Cardiac muscle cell (in vitro differentiated cells and primary cell): ENCODE results near the gene CRISPLD2. TPM values are rescaled to one million over a fixed set of nuclear protein-coding genes. Genes with fewer than 3 reads are reported as not detected.

Experiments
- DNase-seq, 2 donors: peaks; one replicate each; pipeline versions ENCODE4 v3.0.0 to v3.0.0-alpha.2; 2010 to 2017; ENCODE audit warnings: low read depth in 1 of 2, low spot score in 1 of 2
- H3K27ac ChIP-seq: fragments of 200-600 bp; sonication (generic); 2 replicates; pipeline ENCODE4 v1.5.1; 2016
- H3K27me3 ChIP-seq: fragments of 200-600 bp; sonication (generic); 2 replicates; pipeline ENCODE4 v1.6.0; 2016; ENCODE audit warnings: control low read depth
- H3K36me3 ChIP-seq: fragments of 200-600 bp; sonication (generic); 2 replicates; pipeline ENCODE4 v1.5.1; 2016; ENCODE audit warnings: control low read depth
- H3K4me1 ChIP-seq: fragments of 200-600 bp; sonication (generic); 2 replicates; pipeline ENCODE4 v1.8.1; 2017; ENCODE audit warnings: low read depth, mild to moderate bottlenecking, mixed run types
- H3K4me3 ChIP-seq: fragments of 200-600 bp; sonication (generic); 2 replicates; pipeline ENCODE4 v1.5.1; 2016; ENCODE audit warnings: mild to moderate bottlenecking
- H3K9me3 ChIP-seq: fragments of 200-600 bp; sonication (generic); 2 replicates; pipeline ENCODE4 v1.5.1; 2017; ENCODE audit warnings: low read depth, mild to moderate bottlenecking, control low read depth
- CTCF ChIP-seq: IDR thresholded peaks from 2 replicates; pipeline ENCODE4 v1.5.1; 2012; ENCODE audit warnings: low read depth, mild to moderate bottlenecking, low read length
- polyA plus RNA-seq: library from polyadenylated mRNA; unstranded; fragments of >200 nt; fragmentation: Nextera tagmentation; extraction: Ambion mirVana; gene quantifications from 2 replicates; pipeline ENCODE4 v1.2.1, GENCODE V29; 2016
- total RNA-seq: library from RNA; depleted of rRNA; stranded (reverse); fragments of >200 nt; gene quantifications from 2 replicates; pipeline ENCODE4 v1.2.3, GENCODE V29; 2016

CRISPLD2 gene
- total and polyA plus RNA-seq, 2 experiments from 2014 or later: 0.91 to 1.7 TPM

- Histone ChIP-seq H3K4me1 (no peaks in the 10 kb centered on the region), H3K9me3 (no peaks in the 10 kb centered on the region), H3K36me3 (no peaks in the 10 kb centered on the region), H3K4me3 (no peak overlapping the region), H3K27ac (no peak overlapping the region), H3K27me3 (no peaks in the 10 kb centered on the region)
- peak in 1 of 2 donors; percentile 13 for DNase-seq
- TF ChIP-seq CTCF: no peak
Observed at GRCh38 chr16:84889066-84889465, 69.3 kb downstream of the CRISPLD2 start.

- no peaks in the 10 kb centered on the region for H3K36me3 ChIP-seq
- DNase-seq: no peak
- H3K4me1 ChIP-seq: no peaks in the 10 kb centered on the region
- H3K9me3 ChIP-seq: no peaks in the 10 kb centered on the region
- H3K4me3 ChIP-seq: no peak overlapping the region
- no peak for TF ChIP-seq CTCF
- H3K27me3 ChIP-seq: no peaks in the 10 kb centered on the region
- no peak overlapping the region for H3K27ac ChIP-seq
Observed at GRCh38 chr16:84890427-84890826, 70.6 kb downstream of the CRISPLD2 start.

GRCh38 chr16:84891149-84891795 is 71.5 kb downstream of the CRISPLD2 start:
- H3K9me3 ChIP-seq: no peaks in the 10 kb centered on the region
- no peaks in the 10 kb centered on the region for H3K4me1 ChIP-seq
- H3K27me3 ChIP-seq: no peaks in the 10 kb centered on the region
- no peak overlapping the region for H3K27ac ChIP-seq
- no peaks in the 10 kb centered on the region for H3K36me3 ChIP-seq
- no peak for DNase-seq
- no peak overlapping the region for H3K4me3 ChIP-seq
- TF ChIP-seq CTCF: no peak

GRCh38 chr16:84892097-84892496 is 72.3 kb downstream of the CRISPLD2 start:
- Histone ChIP-seq H3K27ac (no peak overlapping the region), H3K4me1 (no peaks in the 10 kb centered on the region), H3K9me3 (no peaks in the 10 kb centered on the region), H3K36me3 (no peaks in the 10 kb centered on the region), H3K27me3 (no peaks in the 10 kb centered on the region), H3K4me3 (no peak overlapping the region)
- no peak for DNase-seq
- no peak for TF ChIP-seq CTCF

GRCh38 chr16:84893467-84893848 is 73.7 kb downstream of the CRISPLD2 start:
- H3K27me3 ChIP-seq: no peaks in the 10 kb centered on the region
- H3K9me3 ChIP-seq: no peaks in the 10 kb centered on the region
- no peaks in the 10 kb centered on the region for H3K36me3 ChIP-seq
- no peak for DNase-seq
- no peak overlapping the region for H3K27ac ChIP-seq
- H3K4me3 ChIP-seq: no peak overlapping the region
- TF ChIP-seq CTCF: no peak
- no peaks in the 10 kb centered on the region for H3K4me1 ChIP-seq
